GM19043 (cell line): ENCODE data around the gene GIMAP4.
"Not testable (repeated sequence)": the region's sequence is repeated elsewhere in the genome, so short reads cannot be mapped to it uniquely, and the experiment has no call there.

Experiments used
- ATAC-seq: cut with Tn5 transposase; IDR thresholded peaks from one replicate; pipeline ENCODE4 v1.9.1; 2021; ENCODE audit warnings: low read depth; ENCODE audit not compliant: unreplicated experiment

Gene GIMAP4

GRCh38 chr7:150567169-150567568 lies at the start of gene GIMAP4:
Gene GIMAP4, plus strand, starts transcription at chr7:150567390. Its CDS starts 2,512 bp downstream, at chr7:150569902.
- no peak for ATAC-seq

- ATAC-seq = no peak
Measured at GRCh38 chr7:150519310-150519709, 47.9 kb upstream of the GIMAP4 start.

GRCh38 chr7:150520145-150520544 lies 47.0 kb upstream of the GIMAP4 start:
- no peak for ATAC-seq

- ATAC-seq = not testable (repeated sequence)
Measured at GRCh38 chr7:150522931-150523330, 44.3 kb upstream of the GIMAP4 start.

- no peak for ATAC-seq
Measured at GRCh38 chr7:150524018-150524417, 43.2 kb upstream of the GIMAP4 start.

- no peak for ATAC-seq
Measured at GRCh38 chr7:150531704-150532103, 35.5 kb upstream of the GIMAP4 start.

- ATAC-seq = no peak
Measured at GRCh38 chr7:150538259-150538658, 28.9 kb upstream of the GIMAP4 start.

GRCh38 chr7:150553163-150553562 lies 14.0 kb upstream of the GIMAP4 start:
- no peak for ATAC-seq

- no peak for ATAC-seq
Measured at GRCh38 chr7:150556521-150557138, 10.6 kb upstream of the GIMAP4 start.

- no peak for ATAC-seq
Measured at GRCh38 chr7:150560486-150560885, 6.7 kb upstream of the GIMAP4 start.

- no peak for ATAC-seq
Measured at GRCh38 chr7:150562919-150563318, 4.3 kb upstream of the GIMAP4 start.

- ATAC-seq = no peak
Measured at GRCh38 chr7:150564006-150564405, 3.2 kb upstream of the GIMAP4 start.

- no peak for ATAC-seq
Measured at GRCh38 chr7:150564566-150564965, 2.6 kb upstream of the GIMAP4 start.

GRCh38 chr7:150565239-150565638 lies 2.0 kb upstream of the GIMAP4 start:
- no peak for ATAC-seq

GRCh38 chr7:150566123-150566522 lies 1.1 kb upstream of the GIMAP4 start:
- no peak for ATAC-seq

GRCh38 chr7:150566572-150566971 lies 618 bp upstream of the GIMAP4 start:
- no peak for ATAC-seq

- ATAC-seq = no peak
Measured at GRCh38 chr7:150567871-150568301, 696 bp downstream of the GIMAP4 start.

GRCh38 chr7:150568714-150569113 lies 1.5 kb downstream of the GIMAP4 start:
- ATAC-seq = no peak

GRCh38 chr7:150569245-150569955 lies 2.2 kb downstream of the GIMAP4 start:
- no peak for ATAC-seq

GRCh38 chr7:150570556-150571465 lies 3.6 kb downstream of the GIMAP4 start:
- no peak for ATAC-seq

- no peak for ATAC-seq
Measured at GRCh38 chr7:150572496-150572895, 5.3 kb downstream of the GIMAP4 start.
